ENCODE results near the gene COL8A1. TPM values are rescaled to one million over a fixed set of nuclear protein-coding genes. Genes with fewer than 3 reads are reported as not detected.

Gene COL8A1
- total RNA-seq, 1 experiment from 2014 or later: 0.87 TPM

GRCh38 chr3:99665017-99665416 lies 26.6 kb downstream of the COL8A1 start:
- Mint-ChIP-seq H3K4me1 (peaks cover 33% of the 10 kb centered on the region), H3K27me3 (ENCODE audit: low read depth) (no peaks in the 10 kb centered on the region; the same call in 1 of the 2 replicates), H3K9me3 (peaks cover 7% of the 10 kb centered on the region), H3K27ac (no peak overlapping the region), H3K36me3 (peaks cover 5% of the 10 kb centered on the region; the same call in 1 of the 2 replicates), H3K4me3 (no peak overlapping the region)
- DNase-seq (ENCODE audit: low spot score) (no peak), ATAC-seq (no peak)
- ChIA-PET POLR2A (interaction anchor here (0.6 kb wide), 1 partner anchor 736 kb away, joined by 4 read pairs; the partner anchor contains the start of gene TOMM70), CTCF (no interaction called here)
- TF ChIP-seq GABPB1 (CRISPR knock-in tag; IDR thresholded peaks at IDR 0.05): no peak
- no peak for TF ChIP-seq ZNF671 (CRISPR knock-in tag; IDR thresholded peaks at IDR 0.05)
- no peak for TF ChIP-seq HMGA2 (CRISPR knock-in tag; IDR thresholded peaks at IDR 0.05)
- TF ChIP-seq FOXP4 (CRISPR knock-in tag; IDR thresholded peaks at IDR 0.05): no peak
- no peak for TF ChIP-seq TCF7 (CRISPR knock-in tag; IDR thresholded peaks at IDR 0.05; ENCODE audit: low read depth)
- TF ChIP-seq, protein P1, sequence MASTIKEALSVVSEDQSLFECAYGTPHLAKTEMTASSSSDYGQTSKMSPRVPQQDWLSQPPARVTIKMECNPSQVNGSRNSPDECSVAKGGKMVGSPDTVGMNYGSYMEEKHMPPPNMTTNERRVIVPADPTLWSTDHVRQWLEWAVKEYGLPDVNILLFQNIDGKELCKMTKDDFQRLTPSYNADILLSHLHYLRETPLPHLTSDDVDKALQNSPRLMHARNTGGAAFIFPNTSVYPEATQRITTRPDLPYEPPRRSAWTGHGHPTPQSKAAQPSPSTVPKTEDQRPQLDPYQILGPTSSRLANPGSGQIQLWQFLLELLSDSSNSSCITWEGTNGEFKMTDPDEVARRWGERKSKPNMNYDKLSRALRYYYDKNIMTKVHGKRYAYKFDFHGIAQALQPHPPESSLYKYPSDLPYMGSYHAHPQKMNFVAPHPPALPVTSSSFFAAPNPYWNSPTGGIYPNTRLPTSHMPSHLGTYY (CRISPR knock-in tag; IDR thresholded peaks at IDR 0.05): no peak
- no peak for TF ChIP-seq HMGXB4 (CRISPR knock-in tag; IDR thresholded peaks at IDR 0.05)
- TF ChIP-seq ZNF396 (CRISPR knock-in tag; IDR thresholded peaks at IDR 0.05; ENCODE audit: borderline replicate concordance): no peak
- TF ChIP-seq ZSCAN18 (CRISPR knock-in tag; IDR thresholded peaks at IDR 0.05): no peak
- no peak for TF ChIP-seq E2F4 (CRISPR knock-in tag; IDR thresholded peaks at IDR 0.05; ENCODE audit: borderline replicate concordance, low read depth)
- no peak for TF ChIP-seq SMAD4 (CRISPR knock-in tag; IDR thresholded peaks at IDR 0.05)
- TF ChIP-seq CBFB (CRISPR knock-in tag; IDR thresholded peaks at IDR 0.05; ENCODE audit: low read depth): no peak
- no peak for TF ChIP-seq JAZF1 (CRISPR knock-in tag; IDR thresholded peaks at IDR 0.05)

DNA sequence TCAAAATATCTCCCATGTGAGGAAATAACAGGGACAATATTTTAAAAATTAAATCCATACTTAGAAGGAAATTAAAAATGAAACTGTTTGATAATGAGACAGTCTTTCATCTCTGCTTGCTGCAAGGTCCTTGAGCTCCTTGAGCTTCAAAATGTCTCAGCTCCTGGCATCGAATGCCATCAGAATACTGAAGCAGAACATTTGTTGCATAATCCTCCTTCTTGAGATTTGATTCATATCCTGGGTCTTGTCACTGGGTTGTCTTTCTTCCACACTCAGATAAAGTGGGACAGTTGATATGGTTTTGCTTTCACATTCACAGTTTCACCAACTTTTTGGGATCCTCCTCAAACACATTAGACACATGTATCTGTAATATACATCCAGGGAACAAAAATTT lies 27.8 kb downstream of the COL8A1 start:
- no peak overlapping the region for H3K4me3 Mint-ChIP-seq
- ChIA-PET CTCF (no interaction called here), POLR2A (no interaction called here)
- H3K27me3 Mint-ChIP-seq (ENCODE audit: low read depth): no peaks in the 10 kb centered on the region; the same call in 1 of the 2 replicates
- peaks cover 5% of the 10 kb centered on the region; the same call in 1 of the 2 replicates for H3K36me3 Mint-ChIP-seq
- ATAC-seq (no peak), DNase-seq (ENCODE audit: low spot score) (no peak)
- no peak overlapping the region for H3K27ac Mint-ChIP-seq
- peaks cover 7% of the 10 kb centered on the region for H3K9me3 Mint-ChIP-seq
- H3K4me1 Mint-ChIP-seq: peaks cover 33% of the 10 kb centered on the region
- TF ChIP-seq KAT7 (CRISPR knock-in tag; IDR thresholded peaks at IDR 0.05; ENCODE audit: borderline replicate concordance): no peak
- TF ChIP-seq GRHL2 (CRISPR knock-in tag; IDR thresholded peaks at IDR 0.05; ENCODE audit: insufficient replicate concordance, severe bottlenecking): no peak
- TF ChIP-seq, protein P2, sequence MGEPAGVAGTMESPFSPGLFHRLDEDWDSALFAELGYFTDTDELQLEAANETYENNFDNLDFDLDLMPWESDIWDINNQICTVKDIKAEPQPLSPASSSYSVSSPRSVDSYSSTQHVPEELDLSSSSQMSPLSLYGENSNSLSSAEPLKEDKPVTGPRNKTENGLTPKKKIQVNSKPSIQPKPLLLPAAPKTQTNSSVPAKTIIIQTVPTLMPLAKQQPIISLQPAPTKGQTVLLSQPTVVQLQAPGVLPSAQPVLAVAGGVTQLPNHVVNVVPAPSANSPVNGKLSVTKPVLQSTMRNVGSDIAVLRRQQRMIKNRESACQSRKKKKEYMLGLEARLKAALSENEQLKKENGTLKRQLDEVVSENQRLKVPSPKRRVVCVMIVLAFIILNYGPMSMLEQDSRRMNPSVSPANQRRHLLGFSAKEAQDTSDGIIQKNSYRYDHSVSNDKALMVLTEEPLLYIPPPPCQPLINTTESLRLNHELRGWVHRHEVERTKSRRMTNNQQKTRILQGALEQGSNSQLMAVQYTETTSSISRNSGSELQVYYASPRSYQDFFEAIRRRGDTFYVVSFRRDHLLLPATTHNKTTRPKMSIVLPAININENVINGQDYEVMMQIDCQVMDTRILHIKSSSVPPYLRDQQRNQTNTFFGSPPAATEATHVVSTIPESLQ (CRISPR knock-in tag; IDR thresholded peaks at IDR 0.05): no peak
- no peak for TF ChIP-seq ZBTB43 (CRISPR knock-in tag; IDR thresholded peaks at IDR 0.05)
- no peak for TF ChIP-seq TCF7 (CRISPR knock-in tag; IDR thresholded peaks at IDR 0.05; ENCODE audit: low read depth)
- no peak for TF ChIP-seq ZNF423 (CRISPR knock-in tag; IDR thresholded peaks at IDR 0.05)
- no peak for TF ChIP-seq NR1H2 (CRISPR knock-in tag; IDR thresholded peaks at IDR 0.05)
- TF ChIP-seq E2F1 (CRISPR knock-in tag; IDR thresholded peaks at IDR 0.05): no peak

Data from WTC11 (cell line).